ENCODE data around the gene EMCN.
"Not testable (repeated sequence)": the region's sequence is repeated elsewhere in the genome, so short reads cannot be mapped to it uniquely, and the experiment has no call there.

Gene EMCN

GRCh38 chr4:100492129-100492528 lies 25.7 kb downstream of the EMCN start:
- DNase-seq (ENCODE audit: low spot score) = no peak

DNA sequence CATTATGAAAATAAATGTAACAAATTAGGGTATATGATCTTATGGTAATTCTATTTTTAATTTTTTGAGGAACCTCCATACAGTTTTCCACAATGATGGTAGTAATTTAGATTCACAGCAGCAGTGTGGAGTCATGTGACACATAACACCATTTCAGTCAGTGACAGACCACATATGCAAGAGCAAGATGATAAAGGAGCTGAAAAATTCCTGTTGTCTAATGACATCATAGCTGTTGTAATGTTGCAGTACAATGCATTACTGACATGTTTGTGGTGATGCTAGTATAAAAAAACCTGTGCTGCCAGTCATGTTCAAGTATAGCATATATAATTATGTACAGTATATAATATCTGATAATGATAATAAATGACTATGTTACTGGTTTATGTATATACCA lies 28.5 kb downstream of the EMCN start:
- no peak for DNase-seq (ENCODE audit: low spot score)

DNA sequence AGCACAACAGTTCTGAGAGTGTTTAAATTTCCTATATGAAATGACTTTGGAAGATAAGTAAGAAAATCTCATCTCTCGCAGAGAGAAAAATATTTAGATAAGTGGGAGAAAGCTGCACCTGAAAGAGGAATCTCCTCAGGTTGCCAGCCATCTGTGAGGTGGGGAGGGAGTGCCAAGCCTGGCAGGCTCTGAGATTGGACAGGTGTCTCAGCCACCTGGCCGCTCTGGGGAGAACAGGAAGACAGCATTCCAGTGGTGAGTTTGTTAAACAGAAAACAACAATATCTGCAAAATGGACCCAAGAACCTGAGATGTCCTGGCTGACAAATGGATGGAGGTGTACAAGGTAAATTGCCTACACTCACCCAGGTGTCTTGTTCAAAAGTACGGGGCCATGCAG lies 31.3 kb downstream of the EMCN start:
- no peak for DNase-seq (ENCODE audit: low spot score)

- DNase-seq (ENCODE audit: low spot score) = no peak
Observed at GRCh38 chr4:100483796-100484195, 34.0 kb downstream of the EMCN start.

GRCh38 chr4:100479971-100480370 lies 37.9 kb downstream of the EMCN start:
- DNase-seq (ENCODE audit: low spot score) = no peak

- no peak for DNase-seq (ENCODE audit: low spot score)
Observed at GRCh38 chr4:100469555-100469954, 48.3 kb downstream of the EMCN start.

- DNase-seq (ENCODE audit: low spot score) = no peak
Observed at GRCh38 chr4:100466501-100466900, 51.3 kb downstream of the EMCN start.

DNA sequence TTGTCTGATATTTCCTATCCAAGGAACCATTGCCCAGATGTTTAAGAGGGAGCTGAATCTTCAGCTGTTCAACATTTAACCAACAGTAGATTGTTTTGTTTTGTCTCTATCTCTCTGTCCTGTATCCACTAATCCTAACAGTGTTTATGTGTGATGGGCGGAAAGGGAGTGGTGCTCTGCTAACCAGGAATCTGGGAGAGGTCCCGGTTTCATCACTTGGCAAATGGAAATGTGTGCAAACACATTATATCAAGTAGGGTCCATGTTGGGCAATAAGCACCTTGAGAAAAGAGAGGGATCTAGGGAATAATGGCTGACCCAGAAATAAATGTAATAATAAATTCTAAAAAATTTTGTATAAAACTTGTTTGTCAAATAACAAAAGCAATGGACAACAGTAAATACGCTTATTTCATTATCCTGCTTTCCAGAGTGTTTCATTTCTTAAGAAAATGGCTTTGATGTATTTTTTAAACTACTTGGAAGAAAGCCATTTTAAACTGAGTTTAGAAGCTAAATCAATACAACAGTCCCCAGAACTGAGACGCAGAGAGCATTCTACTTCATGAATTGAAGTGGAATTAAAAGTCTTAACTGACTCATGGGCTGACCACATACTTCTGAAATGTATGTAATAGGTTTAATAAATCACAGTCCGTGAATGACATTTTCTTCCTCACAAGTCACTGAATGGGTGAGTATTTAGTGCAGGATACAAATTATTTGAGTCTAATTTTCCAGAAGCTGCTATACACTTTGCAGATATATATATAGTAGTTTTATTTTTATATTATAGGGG lies 55.8 kb downstream of the EMCN start:
- no peak for DNase-seq (ENCODE audit: low spot score)

- no peak for DNase-seq (ENCODE audit: low spot score)
Observed at GRCh38 chr4:100450449-100450848, 67.4 kb downstream of the EMCN start.

DNA sequence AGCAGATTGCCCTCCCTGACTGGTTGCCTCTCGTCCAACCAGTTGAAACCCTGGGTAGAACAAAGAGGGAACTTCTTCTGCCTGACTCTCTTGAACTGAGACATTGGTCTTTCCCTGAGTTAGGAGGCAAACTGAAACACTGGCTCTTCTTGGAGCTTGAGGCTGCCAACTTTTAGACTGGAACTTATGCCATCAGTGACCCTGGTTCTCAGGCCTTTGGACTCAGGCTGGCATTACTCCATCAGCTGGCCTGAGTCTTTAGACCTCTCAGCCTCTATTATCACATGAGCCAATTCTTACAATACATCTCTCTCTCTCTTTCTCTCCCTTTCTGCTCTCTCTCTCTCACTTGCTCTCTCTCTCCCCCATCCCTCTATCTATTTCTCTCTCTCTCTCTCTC lies 86.4 kb downstream of the EMCN start:
- no peak for DNase-seq (ENCODE audit: low spot score)

DNA sequence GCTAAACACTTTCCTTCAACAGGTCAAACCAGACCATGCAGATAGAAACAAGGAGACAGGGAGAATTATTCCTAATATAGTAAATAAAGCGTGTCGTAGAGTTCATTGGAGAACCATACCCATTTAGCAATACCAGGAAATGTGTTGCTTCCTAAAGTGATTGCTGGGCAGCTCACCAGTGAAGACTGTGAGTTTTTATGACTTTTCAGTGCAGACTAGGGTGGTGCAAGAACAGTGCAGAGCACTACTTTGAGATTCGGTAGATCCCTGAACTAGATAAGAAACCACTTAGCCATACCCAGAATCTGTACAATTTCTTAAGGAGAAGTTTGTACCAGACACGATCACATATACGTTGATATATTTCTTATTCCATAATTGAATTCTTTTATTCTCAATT lies 87.4 kb downstream of the EMCN start:
- DNase-seq (ENCODE audit: low spot score) = no peak

- DNase-seq (ENCODE audit: low spot score) = no peak
Observed at GRCh38 chr4:100429616-100430015, 88.2 kb downstream of the EMCN start.

DNA sequence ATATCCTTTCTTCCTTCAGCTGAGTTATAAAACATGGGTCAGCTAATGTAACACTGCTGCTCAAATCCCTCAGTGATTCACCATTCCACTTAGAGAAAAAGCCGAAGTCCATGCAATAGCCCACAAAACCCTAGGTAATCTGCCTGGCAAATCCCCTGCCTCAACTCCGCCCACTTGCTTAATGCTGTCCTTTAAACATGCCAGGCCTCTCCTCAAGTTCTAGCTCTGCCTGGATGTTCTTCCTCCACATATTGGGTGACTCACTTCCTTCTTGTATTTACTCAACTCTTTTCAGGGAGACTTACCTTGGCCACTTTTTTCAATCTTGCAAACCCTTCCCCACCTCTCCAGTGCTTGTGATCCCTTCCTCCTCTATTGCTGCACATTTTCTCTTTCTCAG lies 89.8 kb downstream of the EMCN start:
- DNase-seq (ENCODE audit: low spot score) = peak; percentile 2

GRCh38 chr4:100424376-100424775 lies 93.4 kb downstream of the EMCN start:
- no peak for DNase-seq (ENCODE audit: low spot score)

GRCh38 chr4:100422894-100423293 lies 94.9 kb downstream of the EMCN start:
- DNase-seq (ENCODE audit: low spot score) = peak; percentile 4

GRCh38 chr4:100421361-100421978 lies 96.4 kb downstream of the EMCN start:
- peak; percentile 39 for DNase-seq (ENCODE audit: low spot score)

DNA sequence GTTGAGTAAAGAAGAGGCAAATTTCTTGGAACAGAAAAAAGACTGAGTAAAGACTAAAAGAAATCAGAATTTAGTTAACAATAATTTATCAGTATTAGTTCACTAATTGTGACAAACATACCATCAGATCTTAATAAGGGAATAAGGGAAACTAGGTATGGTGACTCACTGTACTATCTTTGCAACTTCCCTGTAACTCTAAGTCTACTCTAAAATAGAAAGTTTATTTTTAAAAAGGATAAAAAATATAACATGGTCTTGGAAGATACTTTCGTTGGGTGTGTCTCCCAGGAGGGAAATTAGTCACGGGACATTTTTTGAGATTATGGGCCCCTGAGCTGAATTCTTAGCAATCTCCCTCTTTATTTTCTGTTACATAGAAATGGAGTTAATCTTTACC lies 97.3 kb downstream of the EMCN start:
- DNase-seq (ENCODE audit: low spot score) = peak; percentile 9

DNA sequence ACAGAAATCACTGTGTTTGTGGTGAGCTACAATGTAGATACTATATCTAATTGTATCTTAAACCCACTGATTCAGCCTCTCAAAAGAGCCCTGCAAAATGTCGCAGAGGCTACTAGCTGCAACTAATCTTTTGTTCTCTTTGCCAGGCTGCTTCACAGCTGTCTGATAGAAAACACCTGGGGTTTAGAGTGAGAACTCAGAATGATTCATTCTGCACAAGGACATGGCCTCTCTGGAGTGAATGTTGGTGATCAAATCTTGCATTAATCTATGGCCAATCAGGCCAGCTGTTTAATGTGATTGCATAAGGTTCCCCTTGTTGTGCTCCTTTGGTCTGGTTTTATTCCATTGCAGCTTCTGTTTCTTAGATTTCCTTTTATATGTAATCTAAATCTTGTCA lies 100.3 kb downstream of the EMCN start:
- no peak for DNase-seq (ENCODE audit: low spot score)

DNA sequence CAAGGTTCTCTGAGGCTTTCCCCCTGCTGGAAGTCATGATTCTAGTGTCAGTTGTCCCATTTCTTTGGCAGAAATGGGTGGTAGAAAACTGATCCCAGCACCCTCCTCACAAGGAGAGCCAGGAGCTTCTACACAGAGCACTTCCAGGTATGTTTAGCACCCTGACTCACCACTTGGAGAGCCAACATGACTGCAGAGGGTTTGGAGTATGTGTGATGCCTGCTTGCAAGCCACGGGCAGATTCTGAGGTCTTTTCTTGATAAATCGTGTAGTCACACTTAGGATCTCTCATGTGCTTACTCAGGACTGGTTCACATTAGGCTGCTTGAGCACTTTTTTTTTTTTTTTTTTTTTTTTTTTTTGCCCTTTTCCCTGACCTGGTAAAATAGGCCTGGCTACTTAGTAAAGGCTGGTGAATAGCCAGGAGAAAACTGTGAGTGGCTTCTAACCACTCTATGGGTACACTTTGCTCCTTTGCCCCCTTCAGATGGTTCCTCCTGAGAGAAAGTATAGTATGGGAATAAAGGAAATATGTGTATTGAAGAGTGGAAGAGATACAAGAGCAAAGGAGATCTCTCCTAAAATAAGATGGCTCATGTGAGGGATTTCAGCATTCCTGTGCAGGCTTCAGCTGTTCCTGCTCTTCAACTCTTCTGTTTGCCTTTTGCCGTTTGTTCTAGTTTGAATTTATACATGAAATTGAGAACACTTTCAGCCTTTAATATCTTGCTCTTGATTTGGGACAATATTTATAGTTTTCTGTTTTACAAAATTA lies 103.6 kb downstream of the EMCN start:
- peak; percentile 11 for DNase-seq (ENCODE audit: low spot score)

GRCh38 chr4:100391863-100392262 lies 126.0 kb downstream of the EMCN start:
- peak; percentile 28 for DNase-seq (ENCODE audit: low spot score)

- DNase-seq (ENCODE audit: low spot score) = no peak
Observed at GRCh38 chr4:100391086-100391485, 126.7 kb downstream of the EMCN start.

DNA sequence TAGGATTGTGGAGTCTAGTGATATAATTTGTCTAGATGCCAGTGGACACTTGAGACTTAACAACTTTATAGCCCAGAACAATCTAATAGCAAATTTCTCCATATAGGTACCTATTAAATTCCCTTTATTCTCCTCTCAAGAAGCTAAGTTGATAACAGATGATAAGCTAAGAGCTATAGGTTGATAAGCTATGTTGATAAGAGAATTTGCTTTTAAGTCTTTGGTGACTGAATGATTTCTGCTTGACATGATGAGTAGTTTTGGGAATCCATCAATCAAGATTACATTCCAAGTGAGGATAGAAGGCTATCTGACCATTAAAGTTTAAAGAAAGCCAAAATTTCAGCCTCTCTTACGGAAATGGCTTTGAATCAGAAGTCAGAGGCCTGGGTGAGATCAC lies 131.6 kb downstream of the EMCN start:
- no peak for DNase-seq (ENCODE audit: low spot score)

DNA sequence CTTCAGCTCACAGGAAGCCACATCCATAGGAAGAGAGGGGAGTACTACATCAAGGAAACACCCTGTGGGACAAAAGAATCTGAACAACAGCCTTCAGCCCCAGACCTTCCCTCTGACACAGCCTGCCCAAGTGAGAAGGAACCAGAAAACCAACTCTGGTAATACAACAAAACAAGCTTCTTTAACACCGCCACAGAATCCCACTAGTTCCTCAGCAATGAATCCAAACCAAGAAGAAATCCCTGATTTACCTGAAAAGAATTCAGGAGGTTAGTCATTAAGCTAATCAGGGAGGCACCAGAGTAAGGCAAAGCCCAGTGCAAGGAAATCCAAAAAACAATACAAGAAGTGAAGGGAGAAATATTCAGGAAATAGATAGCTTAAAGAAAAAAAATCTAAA lies 137.4 kb downstream of the EMCN start:
- DNase-seq (ENCODE audit: low spot score) = not testable (repeated sequence)

All from AG08395 (cell line).